A549 (cell line): Measurements from ENCODE around the gene SLC35E1. TPM values are rescaled to one million over a fixed set of nuclear protein-coding genes. Genes with fewer than 3 reads are reported as not detected.

Source experiments
- ATAC-seq, 2 experiments: fragments of 200-7000 bp in 1 of 2; fragments of >200 bp in 1 of 2; cut with Nextera tagmentation in 1 of 2; cut with Tn5 transposase in 1 of 2; 3 replicates each; pipeline versions ENCODE4 v1.8.0 to v1.9.1; 2018 to 2020; ENCODE audit warnings: mild to moderate bottlenecking in 1 of 2, moderate library complexity in 1 of 2
- CTCF ChIA-PET: fragments of 300-600 bp; sonication (Branson Sonifier 250); formaldehyde crosslinking; extraction: SDS; loops from one replicate; lab custom pipeline; 2021; ENCODE audit warnings: antibody characterized with exemption, inconsistent platforms; lab: Yijun Ruan, JAX
- POLR2A ChIA-PET: fragments of 350-600 bp; formaldehyde crosslinking; extraction: SDS; loops from one replicate; lab custom pipeline; 2021; ENCODE audit warnings: antibody characterized with exemption, inconsistent platforms; lab: Yijun Ruan, JAX
- DNase-seq, 2 experiments: peaks; one replicate each; pipeline versions ENCODE4 v3.0.0 to v3.0.0-alpha.2; 2011 to 2016; ENCODE audit warnings: low read depth in 1 of 2, low spot score in 1 of 2
- FAIRE-seq: peaks from 2 replicates; lab custom pipeline; 2011; peaks lifted over from hg19 to GRCh38; lab: Jason Lieb, UNC
- H3K27ac ChIP-seq, 2 experiments: fragments of >200 bp; sonication (Bioruptor Twin); formaldehyde crosslinking; 3 replicates each; pipeline ENCODE4 v1.5.1; 2016 to 2017
- H3K4me1 ChIP-seq: fragments of >200 bp; sonication (Bioruptor Twin); formaldehyde crosslinking; 3 replicates; pipeline ENCODE4 v1.6.1; 2016
- H3K4me2 ChIP-seq: fragments of >200 bp; sonication (Bioruptor Twin); formaldehyde crosslinking; 3 replicates; pipeline ENCODE4 v1.6.1; 2016
- H3K4me3 ChIP-seq: fragments of >200 bp; sonication (Bioruptor Twin); formaldehyde crosslinking; 3 replicates; pipeline ENCODE4 v1.5.1; 2016
- H3K9me3 ChIP-seq: fragments of >200 bp; sonication (Bioruptor Twin); formaldehyde crosslinking; 3 replicates; pipeline ENCODE4 v1.6.1; 2016
- BHLHE40 ChIP-seq: IDR thresholded peaks from 2 replicates; pipeline ENCODE4 v1.6.1; 2012; ENCODE audit warnings: low read depth, low read length, inconsistent platforms
- CBX2 ChIP-seq: fragments of 200-600 bp; sonication (generic); IDR thresholded peaks from 2 replicates; pipeline ENCODE4 v1.6.1; 2016; ENCODE audit warnings: low read depth, mild to moderate bottlenecking, borderline replicate concordance
- CEBPB ChIP-seq, 2 experiments: fragments of >200 bp in 1 of 2; sonication (Bioruptor Twin) in 1 of 2; formaldehyde crosslinking in 1 of 2; IDR thresholded peaks; 2 replicates each; pipeline ENCODE4 v1.6.1; 2012 to 2016
- CHD4 ChIP-seq: fragments of 200-600 bp; sonication (generic); IDR thresholded peaks from 2 replicates; pipeline ENCODE4 v1.6.1; 2016; ENCODE audit warnings: antibody characterized with exemption, mild to moderate bottlenecking, borderline replicate concordance
- EHMT2 ChIP-seq: fragments of 200-600 bp; sonication (generic); IDR thresholded peaks from 2 replicates; pipeline ENCODE4 v1.6.1; 2016; ENCODE audit warnings: antibody characterized with exemption, low read depth, mild to moderate bottlenecking, moderate library complexity
- EP300 ChIP-seq, 2 experiments: fragments of >200 bp; sonication (Bioruptor Twin); formaldehyde crosslinking; IDR thresholded peaks; 2 replicates in 1 of 2; 3 replicates in 1 of 2; pipeline ENCODE4 v1.6.1; 2016 to 2017
- FOSB ChIP-seq: fragments of 250-450 bp; sonication (Bioruptor Pico); IDR thresholded peaks from 2 replicates; pipeline ENCODE4 v1.5.0; 2020; ENCODE audit warnings: mild to moderate bottlenecking, moderate library complexity
- FOSL2 ChIP-seq, 2 experiments: fragments of 450-650 bp in 1 of 2; fragments of >200 bp in 1 of 2; sonication (Bioruptor Twin) in 1 of 2; formaldehyde crosslinking; IDR thresholded peaks; 2 replicates each; pipeline versions ENCODE4 v1.5.0 to v1.6.1; 2016 to 2020; ENCODE audit warnings: mild to moderate bottlenecking in 1 of 2, moderate library complexity in 1 of 2
- HOXB5 ChIP-seq: fragments of 250-450 bp; sonication (Bioruptor Pico); IDR thresholded peaks from 2 replicates; pipeline ENCODE4 v1.5.0; 2020; ENCODE audit warnings: mild to moderate bottlenecking, moderate library complexity
- KDM5A ChIP-seq: fragments of 200-600 bp; sonication (generic); IDR thresholded peaks from 2 replicates; pipeline ENCODE4 v1.6.1; 2016; ENCODE audit warnings: antibody characterized with exemption, mild to moderate bottlenecking
- MAFK ChIP-seq: fragments of 450-650 bp; IDR thresholded peaks from 2 replicates; pipeline ENCODE4 v1.6.1; 2014; ENCODE audit not compliant: partially characterized antibody
- MAZ ChIP-seq: fragments of 150-350 bp; IDR thresholded peaks from 2 replicates; pipeline ENCODE4 v1.6.1; 2014; ENCODE audit warnings: antibody characterized with exemption, low read depth, low read length, borderline replicate concordance
- MYC ChIP-seq: IDR thresholded peaks from 2 replicates; pipeline ENCODE4 v1.6.1; 2012; ENCODE audit warnings: mild to moderate bottlenecking, inconsistent platforms, low read length, improper control_type of control experiment, borderline replicate concordance
- NFE2L2 ChIP-seq: fragments of 150-350 bp; conservative IDR thresholded peaks from 2 replicates; pipeline ENCODE4 v1.6.1; 2014; ENCODE audit warnings: low read length
- NR3C1 ChIP-seq: fragments of >200 bp; sonication (Bioruptor Twin); formaldehyde crosslinking; IDR thresholded peaks from 3 replicates; pipeline ENCODE4 v1.6.1; 2017
- PHF8 ChIP-seq: fragments of 200-600 bp; sonication (generic); IDR thresholded peaks from 2 replicates; pipeline ENCODE4 v1.6.1; 2016; ENCODE audit warnings: low read depth, mild to moderate bottlenecking, antibody characterized with exemption, moderate library complexity, borderline replicate concordance
- RARB ChIP-seq: fragments of 250-450 bp; sonication (Bioruptor Pico); IDR thresholded peaks from 2 replicates; pipeline ENCODE4 v1.8.0; 2021; ENCODE audit warnings: mild to moderate bottlenecking, moderate library complexity
- SREBF2 ChIP-seq: fragments of 450-650 bp; IDR thresholded peaks from 2 replicates; pipeline ENCODE4 v1.6.1; 2014; ENCODE audit warnings: mild to moderate bottlenecking, moderate library complexity
- ZFP36 ChIP-seq: fragments of 450-650 bp; IDR thresholded peaks from 2 replicates; pipeline ENCODE4 v1.6.1; 2014; ENCODE audit warnings: borderline replicate concordance; ENCODE audit not compliant: partially characterized antibody
- ZNF302 ChIP-seq: fragments of 250-450 bp; sonication (Bioruptor Pico); IDR thresholded peaks from 2 replicates; pipeline ENCODE4 v1.9.0; 2021; ENCODE audit warnings: inconsistent platforms, mild to moderate bottlenecking, moderate library complexity
- ZSCAN20 ChIP-seq: fragments of 250-450 bp; sonication (Bioruptor Pico); IDR thresholded peaks from 2 replicates; pipeline ENCODE4 v1.8.0; 2022; ENCODE audit warnings: mild to moderate bottlenecking, moderate library complexity
- WGBS: methylation state at CpG from one replicate; pipeline ENCODE4 v1.1.6; 2017; ENCODE audit errors: missing lambda C conversion rate; 5-methylcytosine and 5-hydroxymethylcytosine counted together
- polyA plus RNA-seq, 4 experiments: library from polyadenylated mRNA; depleted of rRNA in 3 of 4; stranded (reverse); fragments of >200 nt; fragmentation: RNase III in 1 of 4; extraction: RNeasy Plus Mini Kit Qiagen cat#74134 plus additional on column Dnase treatment in 1 of 4; gene quantifications; 2 replicates in 3 of 4; 3 replicates in 1 of 4; pipeline ENCODE4 v1.2.3, GENCODE V29; 2011 to 2017
- TF ChIP-seq, protein P1 (sequence below): fragments of >200 bp; sonication (Bioruptor Twin); formaldehyde crosslinking; IDR thresholded peaks from 3 replicates; pipeline ENCODE4 v1.6.1; 2016
- TF ChIP-seq, protein P2 (sequence below): fragments of 250-450 bp; sonication (Bioruptor Pico); IDR thresholded peaks from 2 replicates; pipeline ENCODE4 v1.5.0; 2020; ENCODE audit warnings: low read depth, mild to moderate bottlenecking, moderate library complexity
- TF ChIP-seq, protein P3 (sequence below): fragments of >200 bp; sonication (Bioruptor Twin); formaldehyde crosslinking; IDR thresholded peaks from 2 replicates; pipeline ENCODE4 v1.6.1; 2016
- TF ChIP-seq, protein P4 (sequence below): IDR thresholded peaks from 2 replicates; pipeline ENCODE4 v1.6.1; 2012; ENCODE audit warnings: low read depth, borderline replicate concordance
- TF ChIP-seq, protein P5 (sequence below): fragments of 250-450 bp; sonication (Bioruptor Pico); IDR thresholded peaks from 2 replicates; pipeline ENCODE4 v1.5.0; 2021; ENCODE audit warnings: mild to moderate bottlenecking, moderate library complexity, borderline replicate concordance
- TF ChIP-seq, protein P6 (sequence below): IDR thresholded peaks from 2 replicates; pipeline ENCODE4 v1.6.1; 2012

The SLC35E1 gene
- polyA plus RNA-seq, 2 of the 4 experiments (the other 2 are of a cell fraction), result 17.2 to 25.1 TPM

DNA sequence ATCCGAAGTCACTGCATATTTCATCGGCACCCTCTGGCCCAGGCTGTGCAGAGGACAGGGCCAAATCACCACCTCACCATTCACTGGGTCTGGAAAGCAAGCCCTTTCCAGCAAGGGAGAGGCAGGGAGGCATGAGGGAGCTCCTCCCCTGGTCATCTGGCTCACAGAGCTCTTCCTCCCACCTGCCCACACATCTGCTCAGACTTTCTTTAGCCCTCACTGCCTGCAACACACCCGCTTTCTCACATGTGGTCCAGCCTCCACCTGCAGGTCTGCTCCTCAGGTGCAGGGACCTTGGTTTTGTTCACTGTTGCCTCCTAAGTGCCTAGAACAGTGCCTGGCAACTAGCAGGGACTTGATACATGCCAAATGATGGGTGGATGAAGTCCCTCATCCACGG lies 21.0 kb upstream of the SLC35E1 start:
- DNase-seq, result no peak
- WGBS, result 100% methylated on average over 3 of the region's 4 CpGs
- ChIA-PET CTCF (interaction anchor here (0.6 kb wide), 1 partner anchor 318 kb away, joined by 3 read pairs; no protein-coding TSS in a partner anchor), POLR2A (no interaction called here)
- H3K4me2 ChIP-seq, result no peak overlapping the region
- FAIRE-seq, result no peak
- ATAC-seq, result no peak
- H3K9me3 ChIP-seq, result no peaks in the 10 kb centered on the region
- no peak overlapping the region for H3K4me3 ChIP-seq
- TF ChIP-seq MAFK (no peak), ZNF302 (CRISPR knock-in tag) (no peak), EP300 (IDR thresholded peaks at IDR 0.05) (no peak), HOXB5 (CRISPR knock-in tag) (no peak), NFE2L2 (no peak), KDM5A (no peak), EHMT2 (no peak), NR3C1 (no peak), SREBF2 (no peak), ZFP36 (no peak), FOSL2 (IDR thresholded peaks at IDR 0.05) (no peak), FOSL2 (CRISPR knock-in tag; IDR thresholded peaks at IDR 0.05) (no peak), CEBPB (IDR thresholded peaks at IDR 0.05) (no peak)
- TF ChIP-seq, protein P1, sequence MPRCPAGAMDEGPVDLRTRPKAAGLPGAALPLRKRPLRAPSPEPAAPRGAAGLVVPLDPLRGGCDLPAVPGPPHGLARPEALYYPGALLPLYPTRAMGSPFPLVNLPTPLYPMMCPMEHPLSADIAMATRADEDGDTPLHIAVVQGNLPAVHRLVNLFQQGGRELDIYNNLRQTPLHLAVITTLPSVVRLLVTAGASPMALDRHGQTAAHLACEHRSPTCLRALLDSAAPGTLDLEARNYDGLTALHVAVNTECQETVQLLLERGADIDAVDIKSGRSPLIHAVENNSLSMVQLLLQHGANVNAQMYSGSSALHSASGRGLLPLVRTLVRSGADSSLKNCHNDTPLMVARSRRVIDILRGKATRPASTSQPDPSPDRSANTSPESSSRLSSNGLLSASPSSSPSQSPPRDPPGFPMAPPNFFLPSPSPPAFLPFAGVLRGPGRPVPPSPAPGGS, result no peak
- TF ChIP-seq, protein P2, sequence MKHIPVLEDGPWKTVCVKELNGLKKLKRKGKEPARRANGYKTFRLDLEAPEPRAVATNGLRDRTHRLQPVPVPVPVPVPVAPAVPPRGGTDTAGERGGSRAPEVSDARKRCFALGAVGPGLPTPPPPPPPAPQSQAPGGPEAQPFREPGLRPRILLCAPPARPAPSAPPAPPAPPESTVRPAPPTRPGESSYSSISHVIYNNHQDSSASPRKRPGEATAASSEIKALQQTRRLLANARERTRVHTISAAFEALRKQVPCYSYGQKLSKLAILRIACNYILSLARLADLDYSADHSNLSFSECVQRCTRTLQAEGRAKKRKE (CRISPR knock-in tag), result no peak
- TF ChIP-seq, protein P3, sequence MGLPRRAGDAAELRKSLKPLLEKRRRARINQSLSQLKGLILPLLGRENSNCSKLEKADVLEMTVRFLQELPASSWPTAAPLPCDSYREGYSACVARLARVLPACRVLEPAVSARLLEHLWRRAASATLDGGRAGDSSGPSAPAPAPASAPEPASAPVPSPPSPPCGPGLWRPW, result no peak
- TF ChIP-seq, protein P4, sequence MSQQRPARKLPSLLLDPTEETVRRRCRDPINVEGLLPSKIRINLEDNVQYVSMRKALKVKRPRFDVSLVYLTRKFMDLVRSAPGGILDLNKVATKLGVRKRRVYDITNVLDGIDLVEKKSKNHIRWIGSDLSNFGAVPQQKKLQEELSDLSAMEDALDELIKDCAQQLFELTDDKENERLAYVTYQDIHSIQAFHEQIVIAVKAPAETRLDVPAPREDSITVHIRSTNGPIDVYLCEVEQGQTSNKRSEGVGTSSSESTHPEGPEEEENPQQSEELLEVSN, result no peak
- no peak overlapping the region for H3K27ac ChIP-seq
- peaks cover 20% of the 10 kb centered on the region; the same call in 2 of the 3 replicates for H3K4me1 ChIP-seq

DNA sequence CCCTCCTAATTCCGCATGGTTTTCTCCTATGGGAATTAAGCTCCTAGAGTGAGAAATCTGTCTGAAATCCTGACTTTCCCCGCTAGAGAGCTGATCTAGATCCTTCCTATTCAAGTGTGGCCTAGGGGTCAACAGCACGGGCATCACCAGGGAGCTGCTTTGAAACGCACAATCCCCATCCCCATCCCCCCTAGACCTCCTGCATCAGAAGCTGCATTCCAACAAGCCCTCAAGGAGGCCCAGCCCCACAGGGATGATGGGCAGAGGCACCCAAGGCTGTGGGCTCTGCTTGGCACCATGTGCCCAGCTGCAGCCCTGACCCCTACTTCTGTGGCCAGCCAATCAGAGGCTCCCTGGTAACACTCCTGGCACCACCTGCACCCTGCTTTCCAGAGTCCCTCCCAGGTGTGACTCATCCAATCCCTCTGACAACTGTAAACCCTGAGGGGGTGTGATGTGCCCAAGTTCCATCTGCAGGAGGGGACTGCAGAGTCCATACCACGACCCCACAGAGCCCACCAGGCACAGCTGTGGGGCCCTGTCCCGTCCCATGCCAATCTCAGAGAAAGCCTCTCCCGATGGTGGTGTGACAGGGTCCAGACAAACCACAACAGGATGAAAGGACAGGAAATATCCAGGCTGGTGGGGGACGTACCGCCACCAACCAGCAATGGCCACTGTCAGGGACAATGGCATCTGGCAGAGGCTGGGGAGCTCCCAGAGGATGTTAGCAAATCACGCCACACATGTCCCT lies 19.8 kb upstream of the SLC35E1 start:
- POLR2A ChIA-PET, result interaction anchor here (0.6 kb wide), 1 partner anchor 1691 kb away, joined by 4 read pairs; no protein-coding TSS in a partner anchor
- FAIRE-seq, result no peak

More for the DNA sequence above, 19.8 kb upstream of the SLC35E1 start:
- Histone ChIP-seq H3K9me3 (no peaks in the 10 kb centered on the region), H3K27ac (no peak overlapping the region), H3K4me1 (peaks cover 22% of the 10 kb centered on the region; the same call in 2 of the 3 replicates), H3K4me2 (no peak overlapping the region), H3K4me3 (no peak overlapping the region)
- no peak for TF ChIP-seq EP300 (IDR thresholded peaks at IDR 0.05)
- no peak for TF ChIP-seq MAZ
- TF ChIP-seq PHF8, result no peak
- TF ChIP-seq FOSB, result no peak
- TF ChIP-seq, protein P1, result no peak
- no peak for TF ChIP-seq MYC
- no peak for TF ChIP-seq KDM5A
- TF ChIP-seq CHD4, result no peak
- no peak for TF ChIP-seq ZNF302 (CRISPR knock-in tag)
- TF ChIP-seq BHLHE40, result no peak
- no peak for TF ChIP-seq MAFK
- TF ChIP-seq RARB, result no peak
- TF ChIP-seq, protein P5, sequence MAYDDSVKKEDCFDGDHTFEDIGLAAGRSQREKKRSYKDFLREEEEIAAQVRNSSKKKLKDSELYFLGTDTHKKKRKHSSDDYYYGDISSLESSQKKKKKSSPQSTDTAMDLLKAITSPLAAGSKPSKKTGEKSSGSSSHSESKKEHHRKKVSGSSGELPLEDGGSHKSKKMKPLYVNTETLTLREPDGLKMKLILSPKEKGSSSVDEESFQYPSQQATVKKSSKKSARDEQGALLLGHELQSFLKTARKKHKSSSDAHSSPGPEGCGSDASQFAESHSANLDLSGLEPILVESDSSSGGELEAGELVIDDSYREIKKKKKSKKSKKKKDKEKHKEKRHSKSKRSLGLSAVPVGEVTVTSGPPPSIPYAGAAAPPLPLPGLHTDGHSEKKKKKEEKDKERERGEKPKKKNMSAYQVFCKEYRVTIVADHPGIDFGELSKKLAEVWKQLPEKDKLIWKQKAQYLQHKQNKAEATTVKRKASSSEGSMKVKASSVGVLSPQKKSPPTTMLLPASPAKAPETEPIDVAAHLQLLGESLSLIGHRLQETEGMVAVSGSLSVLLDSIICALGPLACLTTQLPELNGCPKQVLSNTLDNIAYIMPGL (CRISPR knock-in tag), result no peak
- TF ChIP-seq ZSCAN20, result no peak
- TF ChIP-seq, protein P3, result no peak
- TF ChIP-seq, protein P6, sequence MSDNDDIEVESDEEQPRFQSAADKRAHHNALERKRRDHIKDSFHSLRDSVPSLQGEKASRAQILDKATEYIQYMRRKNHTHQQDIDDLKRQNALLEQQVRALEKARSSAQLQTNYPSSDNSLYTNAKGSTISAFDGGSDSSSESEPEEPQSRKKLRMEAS, result no peak
- TF ChIP-seq CBX2, result no peak
- CTCF ChIA-PET, result interaction anchor here (1.5 kb wide), 1 partner anchor 9 kb away, joined by 4 read pairs; no protein-coding TSS in a partner anchor
- no peak for ATAC-seq
- no peak for DNase-seq
- WGBS, result 92% methylated on average over 7 of the region's 10 CpGs
